H4 (cell line): ENCODE data around the gene PLOD1. TPM values are rescaled to one million over a fixed set of nuclear protein-coding genes. Genes with fewer than 3 reads are reported as not detected.

Experiments
- DNase-seq: peaks from one replicate; pipeline ENCODE4 v3.0.0-alpha.2; 2015; ENCODE audit warnings: low spot score
- total RNA-seq: library from RNA; depleted of rRNA; stranded (reverse); fragments of >200 nt; shearing (Covaris generic); gene quantifications from 2 replicates; pipeline ENCODE4 v1.2.3, GENCODE V29; 2014

The PLOD1 gene
- total RNA-seq, 1 experiment from 2014 or later, result 105 TPM

DNA sequence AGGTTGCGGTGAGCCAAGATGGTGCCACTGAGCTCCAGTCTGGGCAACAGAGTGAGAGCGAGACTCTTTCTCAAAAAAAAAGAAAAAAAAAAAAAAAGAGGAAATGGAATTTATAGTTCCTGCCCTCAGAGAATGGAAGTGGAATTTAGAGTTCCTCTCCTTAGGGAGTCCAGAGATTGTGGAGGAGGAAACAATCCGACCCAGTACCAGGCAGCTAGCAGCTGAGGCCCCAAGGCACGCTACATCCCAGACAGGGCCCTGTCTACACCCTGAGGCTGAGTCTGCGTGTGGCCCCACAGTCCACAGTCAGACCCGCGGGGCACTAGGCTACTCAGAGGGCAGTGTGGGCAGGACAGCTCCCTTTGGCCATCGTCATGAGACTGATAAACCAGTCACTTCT lies 43.8 kb downstream of the PLOD1 start:
- no peak for DNase-seq

DNA sequence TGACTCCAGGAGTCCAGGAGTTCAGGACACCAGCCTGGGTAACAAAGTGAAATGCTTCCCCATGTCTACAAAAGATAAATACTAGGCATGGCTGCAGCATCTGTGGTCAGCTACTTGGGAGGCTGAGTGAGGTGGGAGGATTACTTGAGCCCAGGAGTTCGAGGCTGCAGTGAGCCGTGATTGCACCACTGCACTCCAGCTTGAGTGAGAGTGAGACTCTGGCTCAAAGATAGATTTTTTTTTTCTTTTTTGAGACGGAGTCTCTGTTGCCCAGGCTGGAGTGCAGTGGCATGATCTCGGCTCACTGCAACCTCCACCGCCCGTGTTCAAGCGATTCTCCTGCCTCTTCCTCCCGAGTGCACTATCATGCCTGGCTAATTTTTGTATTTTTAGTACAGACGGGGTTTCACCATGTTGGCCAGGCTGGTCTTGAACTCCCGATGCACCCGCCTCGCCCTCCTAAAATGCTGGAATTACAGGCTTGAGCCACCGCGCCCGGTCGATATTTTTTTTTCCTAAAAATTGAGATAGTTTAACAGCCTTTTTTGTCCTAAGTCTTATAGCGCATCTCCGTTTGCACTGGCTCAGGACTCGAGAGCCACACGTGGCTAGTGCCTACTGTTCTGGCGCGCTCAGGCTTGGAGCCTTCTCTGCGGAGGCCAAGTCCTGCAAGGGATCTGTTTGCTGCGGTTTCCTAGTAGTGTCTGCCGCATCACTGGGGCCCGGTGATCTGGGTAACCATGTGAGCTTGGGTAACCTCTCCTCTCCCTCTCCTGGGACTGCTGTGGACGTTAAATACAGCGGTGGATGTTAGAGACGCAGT lies 44.7 kb downstream of the PLOD1 start:
- DNase-seq, result no peak

DNA sequence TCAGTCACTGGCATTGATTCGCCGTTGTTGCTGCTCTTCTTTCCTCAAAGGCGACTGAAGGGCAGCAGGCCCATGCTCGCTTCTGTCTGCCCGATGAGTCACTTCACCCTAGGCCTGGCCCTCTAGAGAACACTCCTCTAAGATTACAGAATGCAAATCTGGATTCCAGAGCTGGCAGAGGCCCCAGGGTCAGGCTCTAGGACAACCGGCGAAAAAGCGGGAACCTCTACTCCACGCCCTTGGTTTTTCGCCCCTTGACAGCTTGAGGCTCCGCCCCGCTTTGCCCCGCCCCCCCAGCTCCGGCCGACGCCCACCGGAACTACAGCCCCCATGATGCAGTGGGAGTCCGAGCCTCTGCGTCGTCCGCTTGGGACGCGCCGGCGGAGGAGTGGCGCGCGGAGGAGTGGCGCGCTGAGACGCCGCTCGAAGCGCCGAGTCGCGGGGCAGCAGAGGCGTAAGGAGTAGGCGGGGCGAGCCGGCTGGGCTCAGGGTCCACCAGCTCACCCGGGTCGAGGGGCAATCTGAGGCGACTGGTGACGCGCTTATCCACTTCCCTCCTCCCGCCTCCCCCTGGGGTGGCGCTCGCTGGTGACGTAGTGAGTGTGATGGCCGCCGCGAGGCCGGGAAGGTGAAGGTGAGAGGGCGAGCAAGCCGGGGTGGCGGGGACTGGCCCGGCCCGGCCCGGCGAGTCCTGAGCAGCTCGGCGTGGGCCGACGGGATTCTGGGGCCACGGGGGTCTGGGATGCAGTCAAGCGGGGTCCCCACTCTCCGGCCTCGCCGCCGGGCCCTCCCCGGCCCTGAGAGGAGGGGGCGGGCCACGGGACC lies 45.5 kb downstream of the PLOD1 start, which contains the start of gene MFN2:
MFN2 (plus strand) TSS at position 594 of the 825 bp plus-strand sequence. CDS start 8,725 bp downstream, outside the sequence.
- DNase-seq, result peak; percentile 96

DNA sequence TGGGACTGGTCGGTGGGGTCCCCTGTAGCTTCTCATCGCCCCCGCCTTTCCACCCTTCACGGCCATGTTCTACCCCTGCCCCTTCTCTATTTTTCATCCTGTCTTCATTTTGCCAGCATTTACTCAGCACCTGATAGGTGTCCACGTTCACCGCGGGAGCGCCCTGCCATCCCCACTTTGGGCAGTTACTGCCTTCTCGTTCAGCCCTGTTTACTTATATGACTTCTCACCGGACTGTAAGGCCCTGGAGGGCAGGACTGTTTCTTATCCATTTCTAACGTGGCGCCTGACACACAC lies 46.1 kb downstream of the PLOD1 start:
- DNase-seq, result no peak

DNA sequence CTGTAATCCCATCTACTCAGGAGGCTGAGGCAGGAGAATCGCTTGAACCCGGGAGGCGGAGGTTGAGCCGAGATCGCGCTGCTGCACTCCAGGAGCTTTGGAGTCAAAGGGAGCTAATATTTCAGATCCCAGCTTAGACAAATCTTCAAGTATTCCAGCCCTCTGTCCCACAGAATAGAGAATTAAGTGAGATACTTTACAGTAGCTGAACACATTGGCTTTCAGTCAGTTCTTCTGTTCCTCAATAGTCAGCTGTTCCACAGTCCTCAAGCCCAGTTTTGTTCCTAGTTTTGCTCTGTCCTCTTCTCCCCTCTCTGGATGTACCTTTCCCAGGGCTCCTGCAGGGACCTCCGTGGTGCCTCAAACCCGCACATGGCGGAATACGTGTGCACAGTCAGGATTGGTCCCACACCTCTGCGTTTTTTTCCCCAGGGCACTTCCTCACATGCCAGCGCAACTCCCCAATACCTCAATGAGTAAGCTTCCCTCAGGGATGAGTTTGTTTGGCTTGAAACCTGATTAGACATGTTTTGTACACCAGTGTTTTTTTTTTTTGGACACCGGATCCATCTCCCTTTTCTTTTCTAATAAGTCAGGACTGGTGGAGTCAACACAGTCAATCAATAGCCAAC lies 47.0 kb downstream of the PLOD1 start:
- DNase-seq, result no peak

DNA sequence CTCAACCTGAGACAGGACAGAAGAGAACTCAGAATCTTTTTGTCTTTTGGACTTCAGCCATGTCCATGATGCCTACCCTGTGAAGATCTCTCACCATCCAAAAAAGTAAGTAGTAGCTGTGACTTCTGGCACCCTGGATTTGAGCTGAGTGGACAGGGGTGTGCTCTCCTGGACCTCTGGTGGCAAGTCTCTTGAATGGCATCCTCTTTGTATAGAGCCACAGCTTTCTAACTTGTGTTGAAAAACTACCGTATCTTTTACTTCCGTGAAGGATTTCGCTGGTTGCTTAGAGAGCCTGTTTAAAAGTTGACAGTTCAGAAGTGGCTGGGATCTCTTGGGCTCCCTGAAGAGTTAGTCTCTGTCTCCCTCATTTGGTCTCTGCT lies 47.5 kb downstream of the PLOD1 start:
- no peak for DNase-seq

DNA sequence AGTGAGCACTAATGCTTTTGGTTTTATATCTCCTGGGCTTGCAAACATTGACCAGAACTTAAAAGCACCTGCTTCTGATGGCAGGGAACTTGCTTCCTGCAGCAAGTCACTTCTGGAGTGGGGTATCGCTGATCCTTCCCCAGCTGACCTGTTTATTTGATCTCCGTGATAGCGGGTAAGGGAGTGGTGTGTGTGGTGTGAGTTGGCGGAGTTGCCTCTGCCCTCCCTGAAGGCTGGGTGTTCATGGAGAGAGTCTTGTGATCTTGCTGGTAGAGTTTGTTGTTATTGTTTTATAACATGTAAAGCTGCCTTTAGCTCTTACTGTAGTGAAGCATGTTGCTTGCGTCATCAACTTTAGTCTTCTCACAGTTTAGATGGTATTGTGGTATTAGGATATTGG lies 49.6 kb downstream of the PLOD1 start:
- DNase-seq, result no peak

DNA sequence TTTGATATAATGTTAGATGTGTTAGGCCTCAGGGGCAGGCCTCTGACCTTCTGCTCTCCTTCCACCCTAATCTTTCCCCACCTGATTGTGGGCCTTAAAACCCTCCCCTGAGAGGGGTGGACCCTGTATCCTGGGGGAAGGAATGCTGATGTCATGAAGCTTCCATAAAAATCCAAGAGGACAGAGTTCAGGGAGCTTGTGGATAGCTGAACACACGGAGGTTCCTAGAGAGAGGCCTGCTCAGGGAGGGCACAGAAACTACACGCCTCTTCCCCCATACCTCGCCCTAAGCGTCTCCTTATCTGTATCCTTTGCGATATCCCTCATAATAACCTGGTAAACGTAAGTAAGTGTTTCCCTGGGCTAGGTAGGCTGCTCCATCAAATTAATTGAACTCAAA lies 50.1 kb downstream of the PLOD1 start:
- no peak for DNase-seq

DNA sequence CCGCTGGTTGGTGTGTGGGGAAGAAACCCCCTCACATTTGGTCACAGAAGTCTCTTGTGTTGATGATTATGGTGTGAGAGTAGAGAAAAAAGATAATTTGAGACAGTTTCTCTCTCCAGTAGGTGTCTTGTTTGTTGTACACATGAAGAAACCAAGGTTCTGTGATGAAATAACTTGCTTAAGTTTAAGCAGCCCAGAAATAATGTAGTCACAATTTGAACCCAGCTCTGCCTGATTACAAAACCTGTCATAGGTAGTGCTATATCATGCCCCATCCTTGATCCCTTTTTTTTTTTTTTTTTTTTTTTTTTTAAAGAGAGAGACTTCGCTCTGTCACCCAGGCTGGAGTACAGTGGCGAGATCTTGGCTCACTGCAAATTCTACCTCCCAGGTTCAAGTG lies 50.7 kb downstream of the PLOD1 start:
- DNase-seq, result no peak

DNA sequence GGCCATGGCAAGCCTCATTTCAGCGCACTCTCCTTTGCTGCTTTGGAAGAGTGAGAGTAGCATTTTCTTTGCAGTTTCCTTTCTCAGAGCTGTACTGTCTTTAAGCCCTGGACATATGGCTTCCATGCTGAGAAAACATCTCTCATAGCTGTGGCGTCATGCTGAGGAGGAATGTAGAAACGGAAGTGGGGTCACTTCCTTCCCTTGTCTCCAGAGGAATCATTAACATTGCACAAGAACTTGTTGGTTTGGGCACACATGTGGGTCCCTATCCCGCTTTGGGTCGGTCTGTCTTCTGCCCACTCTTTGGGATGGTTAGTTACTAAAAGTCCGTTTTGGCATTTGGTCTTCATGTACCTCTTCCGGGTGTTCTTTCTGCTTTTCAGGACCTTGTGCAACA lies 51.3 kb downstream of the PLOD1 start:
- DNase-seq, result no peak

DNA sequence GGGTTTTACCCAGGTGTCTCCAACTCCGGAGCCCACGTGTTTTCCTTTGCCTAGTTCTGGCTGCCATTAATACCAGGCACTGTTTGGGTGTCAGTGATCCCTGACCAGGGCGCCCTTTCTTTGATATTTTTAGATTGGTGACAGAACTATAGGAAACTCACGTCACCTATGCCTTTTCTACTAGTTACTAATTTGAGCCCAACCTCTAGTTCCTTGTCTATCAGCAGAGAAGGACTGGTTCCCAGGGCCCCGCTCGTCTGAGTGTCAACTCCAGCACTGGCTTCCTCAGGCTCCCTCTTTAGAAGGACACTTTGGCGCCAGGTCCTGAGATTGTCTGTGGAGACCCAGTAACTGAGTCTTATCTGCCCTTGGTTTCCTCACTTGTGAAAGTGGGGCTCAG lies 55.2 kb downstream of the PLOD1 start:
- DNase-seq, result no peak

DNA sequence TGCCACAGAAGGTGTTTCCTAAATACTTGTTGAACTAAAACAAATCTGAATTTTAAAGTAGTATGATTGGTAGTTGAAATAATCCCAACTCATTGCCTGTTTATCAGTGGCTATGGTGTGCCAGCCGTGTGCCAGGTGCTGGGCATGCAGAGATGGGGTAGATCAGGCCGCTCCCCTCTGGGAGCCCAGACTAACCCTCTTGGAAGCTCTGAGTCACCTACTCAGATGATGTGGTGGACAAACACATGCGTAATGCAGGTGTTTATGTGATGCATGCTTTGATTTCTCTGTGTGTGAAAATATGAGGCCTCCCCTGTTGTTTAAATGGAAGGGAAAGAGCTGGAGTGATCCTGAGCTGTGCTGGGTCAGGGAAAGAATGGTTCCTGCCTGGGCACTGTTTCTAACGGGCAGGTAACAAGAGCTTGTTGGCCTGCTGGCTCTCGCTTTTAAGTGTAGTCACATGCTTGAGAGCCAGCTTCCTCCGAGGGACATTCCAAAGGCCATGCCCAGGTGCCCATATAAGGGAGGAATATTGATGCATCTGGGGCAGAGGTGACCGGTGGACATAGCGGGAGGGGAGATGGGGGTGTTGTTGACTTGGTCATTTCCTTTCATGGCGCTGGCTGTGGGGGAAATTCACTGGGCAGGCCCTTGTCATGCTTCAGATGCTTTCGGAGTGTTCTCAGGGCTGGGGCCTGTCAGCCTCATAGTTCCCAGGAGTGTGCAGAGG lies 56.0 kb downstream of the PLOD1 start:
- no peak for DNase-seq

DNA sequence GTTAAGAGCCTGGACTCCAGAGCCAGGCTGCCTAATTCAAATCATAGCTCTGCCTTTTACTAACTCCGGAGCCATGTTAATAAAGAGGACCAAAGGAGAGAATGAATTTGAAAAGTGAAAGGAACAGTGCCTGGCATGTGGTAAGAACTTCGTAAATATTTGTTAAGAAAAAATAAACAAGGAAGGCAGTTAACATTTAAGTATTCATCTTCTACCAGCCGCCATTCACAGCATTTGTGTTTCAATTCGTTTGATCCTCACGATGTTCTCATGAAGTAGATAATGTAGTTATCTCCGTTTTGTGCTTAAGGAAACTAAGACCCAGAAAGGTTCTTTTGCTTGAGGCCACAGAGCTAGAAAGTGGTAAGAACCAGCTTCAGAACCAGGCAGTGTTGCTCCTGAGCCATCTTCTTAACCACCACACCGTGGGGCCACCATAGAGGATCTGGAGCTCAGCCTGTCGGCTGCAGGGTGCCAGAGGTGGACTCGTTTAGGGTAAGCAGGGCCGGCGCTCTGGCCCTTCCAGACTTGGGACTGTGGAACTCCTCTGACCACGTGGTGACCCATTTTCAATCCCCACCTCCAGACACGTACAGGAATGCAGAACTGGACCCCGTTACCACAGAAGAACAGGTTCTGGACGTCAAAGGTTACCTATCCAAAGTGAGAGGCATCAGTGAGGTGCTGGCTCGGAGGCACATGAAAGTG lies 57.6 kb downstream of the PLOD1 start:
- no peak for DNase-seq

DNA sequence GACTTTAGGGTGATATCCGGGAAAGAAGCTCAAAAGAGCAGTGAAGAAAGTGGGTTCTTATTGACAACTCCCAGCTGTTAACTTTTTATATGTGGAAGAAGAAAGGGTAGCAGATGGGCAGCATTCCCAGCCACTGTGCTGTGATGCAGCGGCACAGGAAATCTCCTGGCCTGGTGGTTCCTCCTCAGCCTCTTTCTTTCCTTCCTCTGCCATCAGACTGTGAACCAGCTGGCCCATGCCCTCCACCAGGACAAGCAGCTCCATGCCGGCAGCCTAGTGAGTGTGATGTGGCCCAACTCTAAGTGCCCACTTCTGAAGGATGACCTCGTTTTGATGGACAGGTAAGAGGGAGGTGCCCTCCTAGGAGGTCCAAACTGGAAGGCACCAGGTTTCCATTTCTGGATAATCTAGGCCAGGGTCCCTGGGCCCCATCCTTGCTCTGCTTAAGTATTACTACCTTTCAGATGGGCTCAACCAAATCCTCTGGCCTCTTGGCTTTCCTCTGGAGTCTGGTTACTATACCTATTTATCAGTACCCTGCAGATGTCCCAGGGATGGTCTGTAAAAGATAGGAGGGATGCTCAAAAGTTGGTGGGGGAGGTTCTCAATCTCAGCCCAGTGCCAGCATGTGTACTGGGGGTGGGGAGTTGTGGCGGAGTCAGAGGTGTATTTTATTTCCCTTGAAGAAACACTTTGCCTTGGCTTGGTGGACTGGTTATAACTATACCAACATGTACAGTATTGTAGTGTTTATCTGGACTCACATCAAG lies 62.7 kb downstream of the PLOD1 start:
- no peak for DNase-seq

DNA sequence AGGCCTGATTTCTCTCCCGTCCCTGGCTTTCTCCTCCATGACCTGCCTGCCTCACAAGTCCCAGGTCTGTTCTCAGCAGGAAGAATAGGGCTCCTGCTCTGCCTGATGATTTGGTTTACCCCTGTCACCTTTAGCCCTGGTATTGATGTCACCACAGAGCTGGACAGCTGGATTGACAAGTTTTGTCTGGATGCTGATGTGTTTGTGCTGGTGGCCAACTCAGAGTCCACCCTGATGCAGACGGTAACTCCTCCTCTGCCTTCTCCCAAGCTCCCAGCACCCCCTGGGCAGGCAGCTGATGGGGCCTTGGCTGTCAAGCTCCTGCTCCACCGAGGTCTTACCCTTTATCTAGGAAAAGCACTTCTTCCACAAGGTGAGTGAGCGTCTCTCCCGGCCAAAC lies 64.1 kb downstream of the PLOD1 start:
- DNase-seq, result no peak

DNA sequence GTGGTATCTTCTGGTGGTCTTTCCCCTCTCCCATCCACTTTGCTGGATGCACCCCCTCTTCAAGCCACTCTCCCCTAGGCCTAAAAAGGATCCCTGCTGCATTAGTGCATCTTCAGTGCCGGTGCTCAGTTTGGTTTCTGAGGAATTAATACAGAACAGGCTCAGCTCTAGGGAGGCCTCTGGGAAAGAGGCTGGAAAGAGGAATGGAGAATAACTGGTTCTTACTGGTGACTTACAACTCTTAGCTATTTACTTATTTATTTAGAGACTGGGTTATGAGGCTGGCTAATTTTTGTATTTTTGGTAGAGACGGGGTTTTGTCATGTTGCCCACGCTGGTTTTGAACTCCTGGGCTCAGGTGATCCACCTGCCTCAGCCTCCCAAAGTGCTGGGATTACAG lies 64.7 kb downstream of the PLOD1 start:
- no peak for DNase-seq

DNA sequence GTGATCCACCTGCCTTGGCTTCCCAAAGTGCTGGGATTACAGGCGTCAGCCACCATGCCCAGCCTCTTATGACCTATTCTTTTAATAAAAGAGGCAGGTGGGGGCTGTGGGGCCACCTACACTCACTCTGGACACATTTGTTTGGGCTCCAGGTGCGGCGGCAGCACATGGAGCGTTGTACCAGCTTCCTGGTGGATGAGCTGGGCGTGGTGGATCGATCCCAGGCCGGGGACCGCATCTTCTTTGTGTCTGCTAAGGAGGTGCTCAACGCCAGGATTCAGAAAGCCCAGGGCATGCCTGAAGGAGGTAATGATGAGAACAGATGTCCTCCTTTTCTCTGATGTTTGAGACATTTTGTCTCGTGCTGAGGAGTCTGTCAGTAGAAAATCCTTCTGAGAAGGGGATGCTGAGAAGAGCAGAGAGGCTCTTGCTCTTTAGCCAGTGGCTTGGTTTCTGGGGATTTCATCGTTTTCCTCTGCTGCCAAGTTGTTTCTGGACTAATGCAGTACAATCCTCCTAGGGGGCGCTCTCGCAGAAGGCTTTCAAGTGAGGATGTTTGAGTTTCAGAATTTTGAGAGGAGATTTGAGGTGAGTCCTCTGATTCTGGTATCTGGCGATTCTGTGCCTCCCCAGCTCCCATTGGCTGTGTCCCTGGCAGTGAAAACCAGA lies 66.9 kb downstream of the PLOD1 start:
- DNase-seq, result no peak

DNA sequence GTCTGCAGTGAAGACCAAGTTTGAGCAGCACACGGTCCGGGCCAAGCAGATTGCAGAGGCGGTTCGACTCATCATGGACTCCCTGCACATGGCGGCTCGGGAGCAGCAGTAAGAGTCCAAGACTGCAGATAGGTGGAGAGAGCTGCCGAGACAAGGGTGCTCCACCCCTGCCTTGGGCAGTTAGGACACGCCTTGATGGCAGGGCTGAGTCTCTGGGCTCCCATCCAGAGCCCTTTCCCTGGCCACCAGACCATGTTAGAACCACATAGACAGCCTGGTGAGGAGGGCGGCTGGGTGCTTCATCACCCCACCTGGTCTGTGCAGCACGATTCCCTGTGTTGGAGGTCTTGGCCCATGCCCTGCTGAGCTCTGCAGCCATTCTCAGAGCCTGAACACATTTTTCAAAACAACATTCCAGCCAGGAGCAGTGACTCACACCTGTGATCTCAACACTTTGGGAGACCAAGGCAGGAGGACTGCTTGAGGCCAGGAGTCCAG lies 67.5 kb downstream of the PLOD1 start:
- no peak for DNase-seq

DNA sequence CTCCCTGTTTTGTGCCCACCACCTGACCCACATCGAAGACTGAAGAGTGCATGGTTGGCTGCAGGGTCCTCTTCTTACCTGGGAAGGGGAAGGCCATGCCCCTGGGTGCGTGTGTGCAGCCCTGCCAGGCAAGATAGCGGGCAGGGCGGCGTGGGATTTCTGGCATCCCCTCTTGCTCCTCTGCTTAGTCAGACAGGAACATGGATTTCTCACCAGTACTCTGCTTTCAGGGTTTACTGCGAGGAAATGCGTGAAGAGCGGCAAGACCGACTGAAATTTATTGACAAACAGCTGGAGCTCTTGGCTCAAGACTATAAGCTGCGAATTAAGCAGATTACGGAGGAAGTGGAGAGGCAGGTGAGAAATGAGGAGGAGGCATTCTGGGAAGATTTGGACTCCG lies 69.2 kb downstream of the PLOD1 start:
- no peak for DNase-seq
